HUDEP-2 (cell line): ENCODE results near the gene DVL3.

Experiments
- DNase-seq, 76 experiments: peaks; one replicate each; lab custom pipeline; 2025; ENCODE audit not compliant: unreplicated experiment in 76 of 76; lab: John Stamatoyannopoulos, UW

The DVL3 gene

GRCh38 chr3:184175506-184175905 is 20.3 kb downstream of the DVL3 start:
- DNase-seq, result no peak

- DNase-seq, result no peak
These were observed 20.8 kb downstream of the DVL3 start for GRCh38 chr3:184175981-184176376.

GRCh38 chr3:184176377-184177330 is 21.5 kb downstream of the DVL3 start:
- peak in 3 of 76 experiments; percentile 9 to 15 (median 12) for DNase-seq

GRCh38 chr3:184177331-184177731 is 22.2 kb downstream of the DVL3 start:
- no peak for DNase-seq

GRCh38 chr3:184177767-184178306 is 22.7 kb downstream of the DVL3 start:
- DNase-seq, result no peak

- no peak for DNase-seq
These were observed 23.5 kb downstream of the DVL3 start for GRCh38 chr3:184178521-184179138.

- peak in 37 of 76 experiments; percentile 4 to 62 (median 31) for DNase-seq
These were observed 25.0 kb downstream of the DVL3 start for GRCh38 chr3:184180165-184180564.

- no peak for DNase-seq
These were observed 26.4 kb downstream of the DVL3 start for GRCh38 chr3:184181596-184181995.

- DNase-seq, result no peak
These were observed 28.5 kb downstream of the DVL3 start for GRCh38 chr3:184183679-184184078.

GRCh38 chr3:184184546-184185230 is 29.5 kb downstream of the DVL3 start:
- peak in 3 of 76 experiments; percentile 10 to 30 (median 26) for DNase-seq

GRCh38 chr3:184185461-184186183 is 30.4 kb downstream of the DVL3 start:
- peak; percentile 57 to 99 (median 99) for DNase-seq

GRCh38 chr3:184186184-184186901 is 31.2 kb downstream of the DVL3 start, which contains the start of gene ABCF3:
TSS of gene ABCF3 (plus strand) at chr3:184186199. CDS start at chr3:184186208, 9 bp downstream.
- DNase-seq, result peak in 17 of 76 experiments; percentile 10 to 64 (median 39)

GRCh38 chr3:184186902-184187207 is 31.7 kb downstream of the DVL3 start:
- DNase-seq, result no peak

GRCh38 chr3:184188080-184188479 is 32.9 kb downstream of the DVL3 start:
- DNase-seq, result no peak

GRCh38 chr3:184189421-184189820 is 34.2 kb downstream of the DVL3 start:
- no peak for DNase-seq

GRCh38 chr3:184192889-184193288 is 37.7 kb downstream of the DVL3 start:
- no peak for DNase-seq

GRCh38 chr3:184193991-184194539 is 38.9 kb downstream of the DVL3 start:
- DNase-seq, result no peak

- DNase-seq, result no peak
These were observed 41.4 kb downstream of the DVL3 start for GRCh38 chr3:184196536-184196935.

- no peak for DNase-seq
These were observed 43.3 kb downstream of the DVL3 start for GRCh38 chr3:184198509-184198908.
